Erythroblast (primary cell): ENCODE measurements around the gene PPP6R2.

Source experiments
- GATA1 ChIP-seq: IDR thresholded peaks from 2 replicates; pipeline ENCODE4 v1.6.1; 2011; ENCODE audit warnings: low read depth, mild to moderate bottlenecking, control low read depth, low read length, moderate library complexity
- POLR2A ChIP-seq: IDR thresholded peaks from 2 replicates; pipeline ENCODE4 v1.6.1; 2011; ENCODE audit warnings: mild to moderate bottlenecking, low read length

DNA sequence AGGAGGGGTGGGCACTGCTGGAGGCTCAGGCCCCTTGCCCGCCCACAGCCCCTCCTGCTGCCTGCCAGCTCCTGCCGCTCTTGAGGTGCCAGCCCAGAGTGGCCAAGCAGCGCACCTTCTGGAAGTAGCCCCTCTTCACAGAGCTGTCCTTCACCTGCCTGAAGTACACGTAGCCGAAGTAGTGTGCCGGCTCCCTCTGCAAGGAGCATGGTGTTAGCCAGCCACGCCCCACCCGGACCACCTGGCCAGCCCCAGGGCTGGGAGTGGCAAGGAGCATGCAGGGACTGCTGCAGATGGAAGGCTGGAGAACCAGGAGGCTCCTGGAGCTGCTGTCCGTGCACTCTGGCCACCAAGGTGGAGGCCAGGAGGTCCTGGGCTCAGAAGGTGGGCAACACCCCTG lies 25.9 kb upstream of the PPP6R2 start:
- TF ChIP-seq POLR2A (no peak), GATA1 (no peak)
